Hematopoietic multipotent progenitor cell treated with erythropoietin and hydrocortisone succinate and interleukin-3 and kit ligand, for 17 days (in vitro differentiated cells): ENCODE measurements around the gene ANKRD66.

Source experiments
- DNase-seq: peaks from one replicate; pipeline ENCODE4 v3.0.0-alpha.2; 2015; ENCODE audit warnings: low spot score

ANKRD66 gene

GRCh38 chr6:46790355-46790874 is 43.7 kb downstream of the ANKRD66 start:
- no peak for DNase-seq

- no peak for DNase-seq
Observed at GRCh38 chr6:46792635-46793034, 45.9 kb downstream of the ANKRD66 start.

- DNase-seq, result no peak
Observed at GRCh38 chr6:46793138-46793537, 46.4 kb downstream of the ANKRD66 start, which contains the start of gene MEP1A. MEP1A (plus strand) TSS chr6:46793389; CDS start chr6:46793399, 10 bp downstream.

DNA sequence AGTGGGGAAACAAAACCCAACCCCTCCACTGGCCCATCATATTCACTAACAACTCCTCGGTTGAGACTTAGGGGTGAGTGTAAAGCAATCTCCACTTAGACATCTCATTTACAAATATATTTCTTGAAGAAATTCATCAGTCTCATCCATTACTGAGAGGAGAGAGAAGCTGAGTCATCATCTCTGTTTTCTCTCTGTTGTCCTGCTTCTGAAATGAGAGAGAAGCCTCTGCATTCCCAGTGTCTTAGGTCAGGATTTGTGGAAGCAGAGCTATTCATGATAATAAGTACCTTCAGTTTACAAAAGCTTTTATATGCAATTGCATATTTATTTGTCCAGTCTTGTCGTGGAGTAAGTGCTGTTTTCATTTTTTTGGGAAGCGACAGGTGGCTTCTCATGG is 47.3 kb downstream of the ANKRD66 start:
- no peak for DNase-seq

DNA sequence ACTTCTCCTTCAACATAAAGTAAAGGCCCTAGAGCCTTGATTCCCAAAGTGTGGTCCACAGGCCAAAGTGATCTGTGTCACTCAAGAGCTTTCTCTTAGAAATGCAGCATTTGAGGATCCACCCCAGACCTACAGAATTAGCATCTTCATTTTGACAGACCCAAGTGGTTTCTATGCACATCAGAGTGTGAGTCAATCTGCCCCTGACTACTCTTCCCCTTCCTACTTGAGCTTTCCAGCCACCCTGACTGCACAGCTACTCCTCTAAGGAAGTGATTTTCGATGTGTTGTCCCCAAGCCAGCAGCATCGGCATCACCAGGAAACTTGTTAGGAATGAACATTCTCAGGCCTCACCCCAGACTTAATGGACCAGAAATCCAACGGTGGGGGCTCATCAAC is 49.1 kb downstream of the ANKRD66 start:
- no peak for DNase-seq

GRCh38 chr6:46796848-46797580 is 50.3 kb downstream of the ANKRD66 start:
- no peak for DNase-seq

GRCh38 chr6:46799657-46800056 is 52.9 kb downstream of the ANKRD66 start:
- no peak for DNase-seq

- DNase-seq, result no peak
Observed at GRCh38 chr6:46808806-46809205, 62.1 kb downstream of the ANKRD66 start.
